ENCODE results near the gene AK5.
A peak's percentile ranks its signal among the peaks of the same experiment; 100 is the strongest.

The AK5 gene

GRCh38 chr1:77585610-77586314, 303.9 kb downstream of the AK5 start:
- no peak for TF ChIP-seq CTCF (IDR thresholded peaks at IDR 0.05; ENCODE audit: control extremely low read depth, extremely low read depth, low read depth, missing control alignments)
- DNase-seq (ENCODE audit: extremely low spot score): no peak
- CTCF ChIA-PET: interaction anchor here (0.8 to 2.9 kb wide), 5 partner anchors 9 to 98 kb away, joined by 3 to 15 read pairs (median 4); partner anchors contain the start of gene ZZZ3
- POLR2A ChIA-PET: no interaction called here

- ChIA-PET POLR2A (no interaction called here), CTCF (interaction anchor here (1.2 to 2.5 kb wide), 6 partner anchors 9 to 70 kb away, joined by 3 to 9 read pairs (median 4); no protein-coding TSS in a partner anchor)
- DNase-seq (ENCODE audit: extremely low spot score): no peak
- TF ChIP-seq CTCF (IDR thresholded peaks at IDR 0.05; ENCODE audit: control extremely low read depth, extremely low read depth, low read depth, missing control alignments): no peak
These were observed 307.4 kb downstream of the AK5 start for GRCh38 chr1:77589231-77589630.

DNA sequence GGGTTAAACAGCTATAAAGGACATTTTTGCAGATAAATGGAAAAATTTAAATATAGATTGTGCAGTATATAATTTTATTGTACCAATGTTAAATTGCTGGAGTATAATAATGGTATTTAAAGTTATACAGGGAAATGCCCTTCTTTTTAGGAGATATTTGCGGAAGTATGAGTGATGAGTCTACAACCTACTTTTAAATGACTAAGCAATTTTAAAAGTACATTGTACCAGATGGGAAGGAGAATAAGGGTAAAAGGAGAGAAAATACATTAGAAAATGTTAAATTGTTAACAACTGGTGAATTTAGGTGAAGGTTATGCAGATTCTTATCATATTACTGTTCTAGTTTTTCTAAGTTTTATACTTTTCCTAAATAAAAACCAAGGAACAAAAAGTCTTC, 308.8 kb downstream of the AK5 start:
- ChIA-PET POLR2A (no interaction called here), CTCF (interaction anchor here (1.9 to 2.5 kb wide), 2 partner anchors 9 to 11 kb away, joined by 6 to 9 read pairs; no protein-coding TSS in a partner anchor)
- DNase-seq (ENCODE audit: extremely low spot score): no peak
- TF ChIP-seq CTCF (IDR thresholded peaks at IDR 0.05; ENCODE audit: control extremely low read depth, extremely low read depth, low read depth, missing control alignments): no peak

- TF ChIP-seq CTCF (IDR thresholded peaks at IDR 0.05; ENCODE audit: control extremely low read depth, extremely low read depth, low read depth, missing control alignments): no peak
- no peak for DNase-seq (ENCODE audit: extremely low spot score)
- POLR2A ChIA-PET: no interaction called here
- CTCF ChIA-PET: interaction anchor here (0.6 to 1.5 kb wide), 5 partner anchors 10 to 41 kb away, joined by 3 to 5 read pairs (median 3); no protein-coding TSS in a partner anchor
These were observed 311.1 kb downstream of the AK5 start for GRCh38 chr1:77592906-77593305.

GRCh38 chr1:77594366-77595112, 312.7 kb downstream of the AK5 start:
- peak; percentile 32 for DNase-seq (ENCODE audit: extremely low spot score)
- ChIA-PET POLR2A (interaction anchor here (1.1 kb wide), 1 partner anchor 410 kb away, joined by 5 read pairs; the partner anchor contains the start of gene DNAJB4), CTCF (interaction anchor here (1.0 to 1.4 kb wide), 3 partner anchors 12 to 507 kb away, joined by 3 to 5 read pairs (median 3); no protein-coding TSS in a partner anchor)
- TF ChIP-seq CTCF (IDR thresholded peaks at IDR 0.05; ENCODE audit: control extremely low read depth, extremely low read depth, low read depth, missing control alignments): no peak

- POLR2A ChIA-PET: no interaction called here
- CTCF ChIA-PET: no interaction called here
- no peak for DNase-seq (ENCODE audit: extremely low spot score)
- TF ChIP-seq CTCF (IDR thresholded peaks at IDR 0.05; ENCODE audit: control extremely low read depth, extremely low read depth, low read depth, missing control alignments): no peak
These were observed 315.5 kb downstream of the AK5 start for GRCh38 chr1:77597310-77597709.
